Posterior vena cava (tissue), 2 donors: ENCODE data around the gene NUP205. TPM values are rescaled to one million over a fixed set of nuclear protein-coding genes. Genes with fewer than 3 reads are reported as not detected.

Experiments used
- DNase-seq: peaks from one replicate; pipeline ENCODE4 v3.0.0-alpha.2; 2020; ENCODE audit warnings: low spot score
- intact Hi-C, 2 donors: fragments of 100-400 bp; cut with DNase I; formaldehyde crosslinking; loops; one replicate each; pipeline versions ENCODE4 v1.14.1 to v1.14.2; 2022 to 2023
- total RNA-seq, 2 donors: library from RNA; stranded (reverse); fragmentation: NEBNext Ultra II Directional; extraction: Animal tissue kit (Norgen Biotek cat#: 25700); gene quantifications; one replicate each; pipeline ENCODE4 v1.2.1, GENCODE V29; 2021
- donor health status: DM: yes; HTN: yes; CAD: no.
- donor health status: DM: yes; HTN: yes; CAD: no.

Gene NUP205
- total RNA-seq, 2 donors from 2014 or later = 42.1 to 51.6 TPM

DNA sequence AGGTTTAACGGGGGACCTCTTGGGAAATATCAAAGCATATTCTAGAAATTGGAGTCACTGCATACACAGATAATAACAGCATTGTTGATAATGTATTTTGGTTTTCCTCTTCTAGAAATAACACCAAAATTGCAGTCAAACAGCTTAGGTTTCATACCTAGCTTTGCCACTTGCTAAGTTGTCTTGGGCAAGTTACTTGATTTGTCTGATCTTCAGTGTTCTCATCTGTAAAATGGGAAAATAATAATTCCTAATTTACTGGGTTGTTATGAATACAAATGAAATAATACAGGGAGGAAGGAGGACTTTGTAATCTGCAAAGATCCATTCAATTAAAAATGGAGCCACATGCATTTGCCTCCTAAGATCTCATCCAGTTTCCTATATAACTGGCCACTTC lies 20.3 kb upstream of the NUP205 start:
- no peak for DNase-seq
- intact Hi-C loops = no loop called here

DNA sequence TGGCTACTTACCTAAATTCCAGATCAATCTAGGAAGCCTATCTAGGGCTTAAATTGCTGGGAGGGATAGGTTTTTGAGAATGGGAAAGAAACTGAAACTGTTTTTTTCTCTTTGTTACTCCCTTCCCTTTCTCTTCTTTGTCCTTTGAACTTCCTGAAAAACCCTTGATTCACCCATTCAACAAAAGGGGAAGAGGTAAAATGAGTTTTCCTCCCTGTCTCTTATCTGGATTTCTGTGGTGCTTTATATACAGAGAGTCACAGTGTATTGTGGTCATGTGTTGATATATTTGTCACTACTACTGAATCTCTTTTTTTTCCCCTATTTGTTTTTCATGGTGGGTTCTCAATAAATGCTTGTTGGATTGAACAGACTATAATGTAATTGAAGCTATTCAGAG lies 19.8 kb upstream of the NUP205 start:
- intact Hi-C loops = no loop called here
- DNase-seq = no peak

DNA sequence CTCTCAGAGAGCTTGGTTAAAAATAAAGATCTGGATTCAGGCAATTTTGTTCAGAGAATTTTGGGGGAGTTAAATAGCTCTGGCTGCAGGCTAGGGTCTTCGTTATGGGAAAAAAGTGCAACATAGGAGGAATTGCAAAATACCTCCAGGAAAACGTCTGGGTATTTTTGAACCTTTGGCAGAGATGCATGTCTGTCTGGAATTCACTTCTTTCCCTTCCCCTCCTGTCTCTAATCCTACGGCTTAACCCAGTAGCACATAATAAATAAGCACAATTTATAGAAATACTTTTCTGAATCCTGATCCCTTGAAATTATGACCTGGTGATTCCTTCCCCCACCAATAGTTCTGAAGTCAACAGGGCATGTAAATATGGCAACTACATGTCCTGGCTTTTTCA lies 19.3 kb upstream of the NUP205 start:
- DNase-seq = no peak
- intact Hi-C loops = no loop called here

DNA sequence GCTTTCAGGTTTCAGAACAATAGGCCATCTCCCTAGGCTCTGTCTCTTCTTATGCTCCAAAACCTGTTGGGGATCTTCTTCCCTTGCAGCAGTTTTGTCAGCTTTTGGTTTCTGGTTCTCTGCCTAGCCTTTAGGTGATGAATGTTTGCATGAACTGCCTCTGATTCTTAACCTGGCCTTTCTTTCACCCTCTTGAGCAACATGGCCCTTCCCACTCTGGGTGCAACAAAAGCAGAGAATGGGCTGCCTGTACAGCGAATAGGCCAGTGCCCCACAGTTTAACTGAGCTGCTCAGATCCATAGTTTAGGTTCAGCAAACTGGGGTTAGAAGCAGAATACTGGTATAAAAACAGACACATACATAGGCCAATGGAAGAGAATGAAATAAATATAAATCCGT lies 18.1 kb upstream of the NUP205 start:
- intact Hi-C loops = no loop called here
- no peak for DNase-seq

DNA sequence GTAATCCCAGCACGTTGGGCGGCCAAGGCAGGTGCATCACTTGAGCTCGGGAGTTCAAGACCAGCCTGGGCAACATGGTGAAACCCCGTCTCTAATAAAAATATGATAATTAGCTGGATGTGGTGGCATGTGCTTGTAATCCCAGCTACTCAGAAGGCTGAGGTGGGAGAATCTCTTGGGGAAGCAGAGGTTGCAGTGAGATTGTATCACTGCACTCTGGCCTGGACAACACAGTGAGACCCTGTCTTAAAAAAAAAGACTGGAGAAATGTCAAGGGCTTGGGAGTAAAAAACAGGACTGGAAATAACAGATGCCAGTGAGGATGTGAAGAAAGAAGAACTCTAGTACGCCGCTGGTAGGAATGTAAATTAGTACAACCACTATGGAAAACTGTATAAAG lies 16.7 kb upstream of the NUP205 start:
- DNase-seq = no peak
- intact Hi-C loops = no loop called here

DNA sequence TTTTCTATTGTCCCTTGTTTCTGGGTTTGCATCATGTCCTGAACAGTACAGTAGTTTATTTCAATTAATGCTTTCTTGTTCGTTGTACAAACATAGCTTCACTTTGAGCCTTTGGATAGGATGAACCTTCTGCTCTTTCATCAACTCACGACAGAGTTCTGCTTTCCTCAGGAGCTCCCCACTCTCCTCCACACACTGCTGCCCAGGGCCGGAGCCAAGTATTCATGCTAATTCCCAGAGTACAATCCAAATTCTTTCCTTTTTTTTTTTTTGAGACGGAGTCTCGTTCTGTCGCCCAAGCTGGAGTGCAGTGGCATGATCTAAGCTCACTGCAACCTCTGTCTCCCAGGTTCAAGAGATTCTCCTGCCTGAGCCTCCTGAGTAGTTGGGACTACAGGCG lies 7.5 kb upstream of the NUP205 start:
- DNase-seq = no peak
- intact Hi-C loops = loop anchor here in 1 of 2 donors (10.0 kb wide), 1 partner anchor 265 kb away; no protein-coding TSS in a partner anchor

DNA sequence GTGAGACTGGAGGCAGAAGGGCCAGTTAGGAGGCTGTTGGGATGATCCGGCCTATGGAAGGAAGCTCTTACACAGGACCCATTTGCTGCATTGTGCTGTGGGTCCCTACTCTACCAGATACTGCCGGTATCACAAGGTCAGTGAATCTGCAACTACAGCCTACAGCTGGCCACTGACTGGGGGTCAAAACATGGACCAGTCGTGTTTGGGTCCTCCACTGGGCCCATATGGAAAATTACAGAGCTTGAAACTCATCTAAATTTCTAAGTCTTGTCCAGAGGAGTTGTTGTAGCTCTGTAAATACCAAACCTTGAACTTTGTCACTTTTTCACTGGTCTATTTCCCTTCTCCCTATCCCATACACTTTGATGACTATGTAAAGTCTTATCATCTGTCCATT lies 5.6 kb upstream of the NUP205 start:
- intact Hi-C loops = loop anchor here in 1 of 2 donors (10.0 kb wide), 1 partner anchor 267 kb away; no protein-coding TSS in a partner anchor
- no peak for DNase-seq

DNA sequence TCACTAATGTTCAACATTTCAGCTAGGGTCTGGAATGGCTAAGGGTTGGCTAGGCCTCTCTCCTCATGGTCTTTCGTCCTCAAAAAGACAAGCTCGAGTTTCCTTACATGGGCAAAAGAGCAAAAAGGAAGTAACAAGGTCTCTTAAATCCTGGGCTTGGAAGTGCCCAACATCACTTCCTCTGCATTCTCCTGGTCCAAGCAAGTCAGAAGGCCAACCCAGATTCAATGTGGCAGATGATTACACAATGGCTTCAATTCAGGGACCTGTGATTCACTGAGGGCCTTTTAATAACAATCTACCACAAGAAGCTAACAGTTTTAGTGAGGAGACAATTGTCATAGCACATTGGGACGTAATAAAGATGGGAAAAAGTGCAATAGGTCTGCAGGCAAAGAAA lies 4.4 kb upstream of the NUP205 start:
- intact Hi-C loops = loop anchor here in 1 of 2 donors (10.0 kb wide), 1 partner anchor 269 kb away; no protein-coding TSS in a partner anchor
- DNase-seq = no peak

DNA sequence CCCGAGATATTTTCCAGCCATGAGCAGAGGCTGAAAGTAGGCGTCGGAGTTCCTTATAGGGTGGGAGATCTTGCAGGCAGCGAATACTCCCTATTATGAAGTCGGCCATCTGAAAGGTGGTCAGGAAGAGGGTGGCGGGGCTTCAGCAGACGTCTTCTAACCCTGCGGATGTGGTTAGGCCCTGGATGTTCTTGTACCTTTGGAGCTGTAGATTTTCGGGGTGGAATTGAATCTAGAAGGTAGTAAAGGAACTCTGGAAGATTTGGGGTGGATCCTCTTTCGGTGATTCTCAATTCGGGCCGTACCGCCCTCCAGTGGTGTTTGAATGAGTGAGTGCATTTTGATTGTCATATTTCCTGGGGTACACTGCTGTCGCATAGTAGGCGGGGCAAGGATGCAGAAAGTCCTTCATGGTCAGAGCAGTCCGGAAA lies 635 bp downstream of the NUP205 start:
- no peak for DNase-seq
- intact Hi-C loops = loop anchor here (5.0 to 10.0 kb wide), 2 partner anchors 274 to 276 kb away; no protein-coding TSS in a partner anchor

DNA sequence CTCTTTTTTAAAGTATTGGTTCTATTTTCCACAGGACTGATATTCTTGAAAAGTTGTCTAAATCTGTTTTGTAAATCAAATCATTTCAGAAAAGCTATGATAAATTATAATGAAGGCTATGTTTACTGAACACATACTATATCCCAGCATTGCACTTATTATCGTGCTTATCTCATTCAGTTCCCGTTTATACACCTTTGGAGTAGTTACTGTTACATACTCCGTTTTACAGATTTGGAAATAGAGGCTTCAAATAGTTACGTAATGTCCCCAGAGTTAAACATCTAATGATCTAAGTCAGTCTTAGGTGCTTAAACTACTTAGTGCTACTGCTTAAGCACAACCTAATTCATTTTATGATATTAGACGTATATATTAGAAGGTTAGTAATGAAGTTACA lies 1.2 kb downstream of the NUP205 start:
- DNase-seq = no peak
- intact Hi-C loops = loop anchor here (5.0 to 10.0 kb wide), 2 partner anchors 274 to 277 kb away; no protein-coding TSS in a partner anchor

DNA sequence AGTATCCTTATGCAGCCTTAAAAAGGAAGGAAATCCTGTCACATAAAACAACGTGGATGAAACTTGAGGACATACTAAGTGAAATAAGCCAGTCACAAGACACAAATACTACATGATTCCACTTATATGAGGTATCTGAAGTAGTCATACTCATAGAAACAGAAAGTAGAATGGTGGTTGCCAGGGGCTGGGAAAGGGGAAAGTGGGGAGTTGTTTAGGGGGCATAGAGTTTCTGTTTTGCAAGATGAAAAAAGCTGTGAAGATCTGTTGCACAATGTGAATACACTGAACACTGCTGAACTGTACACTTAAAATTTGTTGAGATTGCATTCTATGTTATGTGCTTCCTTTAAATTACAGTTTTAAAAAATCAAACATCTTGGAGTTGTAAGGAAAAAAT lies 2.9 kb downstream of the NUP205 start:
- intact Hi-C loops = no loop called here
- no peak for DNase-seq

DNA sequence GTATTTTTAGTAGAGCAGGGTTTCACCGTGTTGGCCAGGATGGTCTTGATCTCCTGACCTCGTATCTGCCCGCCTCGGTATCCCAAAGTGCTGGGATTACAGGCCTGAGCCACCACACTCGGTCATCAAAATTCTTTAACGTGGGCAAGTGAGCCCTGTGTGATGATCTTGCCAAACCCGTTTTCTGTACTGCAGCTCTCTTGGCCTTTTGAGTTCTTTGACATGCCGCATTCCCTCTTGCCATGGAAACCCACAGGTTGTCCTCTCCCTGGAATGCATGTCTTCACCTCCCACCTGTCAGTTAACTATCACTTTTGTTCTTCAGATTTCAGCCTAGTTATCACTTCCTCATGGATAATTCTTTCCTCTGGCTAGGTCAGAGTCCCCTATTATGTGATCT lies 5.0 kb downstream of the NUP205 start:
- DNase-seq = no peak
- intact Hi-C loops = no loop called here

DNA sequence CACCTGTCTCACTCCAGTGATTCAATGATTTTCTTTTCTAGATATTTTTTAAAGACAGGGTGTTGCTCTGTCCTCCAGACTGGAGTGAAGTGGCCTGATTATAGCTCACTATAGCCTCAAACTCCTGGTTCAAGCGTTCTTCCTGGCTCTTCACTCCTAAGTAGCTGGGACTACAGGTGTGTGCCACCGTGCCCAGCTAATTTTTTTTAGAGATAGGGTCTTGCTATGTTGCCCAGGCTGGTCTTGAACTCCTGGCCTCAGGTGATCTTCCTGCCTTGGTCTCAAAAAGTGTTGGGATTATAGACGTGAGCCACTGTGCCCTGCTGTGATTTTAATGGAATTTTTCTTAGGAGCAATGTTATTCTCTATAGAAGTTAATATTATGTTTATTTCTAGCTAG lies 14.1 kb downstream of the NUP205 start:
- intact Hi-C loops = no loop called here
- no peak for DNase-seq

DNA sequence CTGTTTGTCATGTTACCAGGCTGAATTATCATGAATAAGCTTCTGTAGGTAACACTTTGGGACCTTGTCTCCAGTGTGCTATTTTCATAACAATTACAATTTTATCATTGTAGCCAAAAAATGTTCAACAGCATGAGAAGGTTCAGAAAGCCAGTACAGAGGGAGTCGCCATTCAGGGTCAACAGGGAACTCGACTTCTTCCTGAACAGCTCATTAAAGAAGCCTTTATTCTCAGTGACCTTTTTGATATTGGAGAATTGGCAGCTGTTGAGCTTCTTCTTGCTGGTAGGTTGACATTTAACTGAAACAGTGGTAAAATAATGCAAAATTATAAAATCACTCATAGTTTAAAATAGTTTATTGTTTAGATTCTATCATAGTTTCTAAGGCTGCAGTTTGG lies 15.8 kb downstream of the NUP205 start:
- intact Hi-C loops = no loop called here
- no peak for DNase-seq

DNA sequence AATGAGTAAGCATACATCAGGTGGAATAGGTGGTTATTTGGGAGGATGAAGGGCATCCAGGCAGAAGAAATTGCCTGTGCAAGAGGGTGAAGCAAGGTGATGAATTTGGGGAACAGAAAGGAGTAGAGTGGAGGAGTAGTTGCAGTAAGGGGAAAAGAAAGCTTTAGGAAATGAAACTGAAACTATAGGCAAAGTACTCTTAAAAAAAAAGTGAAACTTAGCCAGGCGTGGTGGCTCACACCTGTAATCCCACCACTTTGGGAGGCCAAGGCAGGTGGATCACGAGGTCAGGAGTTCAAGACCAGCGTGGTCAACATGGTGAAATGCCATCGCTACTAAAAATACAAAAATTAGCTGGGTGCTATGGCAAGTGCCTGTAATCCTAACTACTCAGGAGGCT lies 17.6 kb downstream of the NUP205 start:
- intact Hi-C loops = no loop called here
- no peak for DNase-seq

DNA sequence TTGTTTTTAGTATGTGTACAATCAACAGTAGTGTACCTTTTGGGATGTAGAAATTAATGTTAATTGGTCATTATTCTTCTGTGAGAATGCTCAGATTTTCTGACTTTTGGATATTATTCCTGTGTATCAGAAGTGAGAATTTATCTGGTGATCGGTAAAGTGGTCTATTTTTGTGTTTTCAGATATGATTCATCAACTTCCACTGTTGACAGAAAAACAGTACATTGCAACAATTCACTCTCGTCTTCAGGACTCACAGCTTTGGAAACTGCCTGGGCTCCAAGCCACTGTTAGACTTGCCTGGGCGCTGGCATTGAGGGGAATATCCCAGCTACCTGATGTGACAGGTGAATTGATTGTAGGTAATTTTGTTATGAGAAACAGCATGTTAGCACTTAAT lies 20.9 kb downstream of the NUP205 start:
- intact Hi-C loops = no loop called here
- DNase-seq = no peak

DNA sequence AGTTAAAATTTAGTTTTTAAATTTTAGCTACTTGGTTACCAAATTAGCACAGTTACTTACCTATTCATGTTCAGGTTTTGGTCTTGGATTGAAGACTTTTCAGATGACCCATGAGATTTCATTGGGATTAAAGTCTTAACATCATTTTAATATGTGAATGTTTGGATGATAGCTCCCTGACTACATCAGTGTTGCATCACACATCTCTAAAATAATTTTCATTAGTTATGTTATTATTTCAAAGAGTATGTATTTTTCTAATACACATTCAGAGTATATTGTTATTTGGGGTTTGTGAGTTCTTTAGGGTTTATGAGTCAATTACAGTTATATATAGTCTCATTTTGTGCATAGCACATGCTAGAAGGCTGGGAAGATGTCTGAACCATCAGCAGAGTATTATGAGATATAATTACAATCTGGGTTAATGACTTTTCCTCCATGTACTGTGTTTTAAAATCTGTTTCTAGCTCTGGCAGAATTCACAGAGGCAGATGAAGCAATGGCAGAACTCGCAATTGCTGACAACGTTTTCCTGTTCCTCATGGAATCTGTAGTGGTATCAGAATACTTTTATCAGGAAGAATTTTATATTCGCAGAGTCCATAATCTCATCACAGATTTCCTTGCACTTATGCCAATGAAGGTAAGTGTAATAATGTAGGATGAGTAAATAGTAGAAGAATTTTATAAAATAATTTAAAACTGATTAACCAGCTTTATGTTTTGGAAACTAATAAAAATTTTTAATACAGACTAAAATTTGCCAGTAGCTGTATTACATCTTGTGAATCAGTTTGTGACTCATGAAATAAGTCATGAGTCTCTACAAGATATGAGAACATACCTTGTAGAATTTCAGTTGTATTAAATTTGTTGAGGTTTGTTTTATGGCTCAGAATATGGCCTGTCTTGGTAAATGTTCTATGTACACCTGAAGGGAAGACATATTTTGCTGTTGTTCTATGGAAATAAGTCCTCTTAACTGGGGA lies 26.9 kb downstream of the NUP205 start:
- no peak for DNase-seq
- intact Hi-C loops = no loop called here

DNA sequence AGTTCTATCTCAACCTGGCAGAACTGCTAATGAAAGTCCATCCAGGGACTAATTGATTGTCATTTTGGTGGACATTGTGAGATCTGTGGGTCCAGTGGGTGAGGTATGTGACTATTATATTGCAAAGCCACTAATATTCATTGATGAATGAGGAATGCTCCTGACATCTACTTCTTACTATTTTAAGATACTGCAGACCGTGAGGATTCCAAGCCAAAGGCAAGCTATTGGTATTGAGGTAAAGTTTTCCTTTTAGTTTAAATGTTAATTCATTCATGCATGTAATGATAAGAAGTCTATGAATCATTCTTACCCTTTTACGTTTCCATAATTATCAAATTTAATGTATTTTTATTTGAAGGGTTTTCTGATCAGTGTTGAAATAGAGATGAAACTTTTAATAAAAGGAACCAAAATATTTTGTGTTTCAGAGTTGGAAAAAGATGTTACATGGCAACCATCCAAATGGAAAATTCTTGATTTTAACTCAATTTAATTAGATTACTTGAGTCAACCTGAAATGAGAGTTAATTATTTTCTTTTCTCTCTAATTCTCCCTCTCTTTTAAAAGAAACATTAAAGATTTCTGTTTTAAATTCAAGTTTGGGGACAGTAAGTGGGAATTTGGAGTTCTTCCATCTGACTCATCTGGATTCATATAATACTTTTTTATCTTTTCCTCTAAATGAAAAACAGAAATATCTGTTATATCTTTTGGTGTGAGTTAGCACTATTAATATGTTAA lies 39.6 kb downstream of the NUP205 start:
- intact Hi-C loops = no loop called here
- no peak for DNase-seq

DNA sequence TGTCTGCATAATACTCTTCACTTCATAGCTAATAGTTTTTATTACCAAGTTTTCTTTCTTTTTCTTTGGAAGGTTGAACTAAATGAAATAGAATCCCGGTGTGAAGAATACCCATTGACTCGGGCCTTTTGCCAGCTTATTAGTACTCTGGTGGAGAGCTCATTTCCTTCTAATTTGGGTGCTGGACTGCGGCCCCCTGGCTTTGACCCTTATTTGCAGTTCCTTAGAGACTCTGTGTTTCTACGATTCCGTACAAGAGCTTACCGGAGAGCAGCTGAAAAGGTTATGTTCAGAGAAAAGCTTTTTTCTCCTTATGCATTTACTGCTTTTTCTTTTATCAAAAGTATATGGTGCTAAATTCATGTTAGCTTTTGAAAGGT lies 40.2 kb downstream of the NUP205 start:
- DNase-seq = no peak
- intact Hi-C loops = no loop called here

DNA sequence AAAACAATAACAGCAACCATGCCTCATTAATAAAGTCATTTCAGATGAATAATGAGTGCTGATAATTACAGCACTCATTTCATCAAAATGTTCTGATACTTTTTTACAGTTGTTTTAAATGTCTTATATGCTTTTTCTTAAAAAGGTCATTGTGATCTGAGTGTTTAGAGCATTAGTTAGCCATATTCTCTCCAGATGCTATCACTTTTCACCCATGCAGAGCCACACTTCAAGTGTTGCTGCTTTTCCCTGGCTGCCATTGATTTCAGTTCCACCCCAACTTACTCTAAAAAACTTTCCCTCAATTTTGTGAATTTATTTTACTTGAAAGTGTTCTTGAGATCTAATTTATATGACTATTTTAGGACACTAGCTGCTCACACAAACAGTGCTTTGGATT lies 41.8 kb downstream of the NUP205 start:
- intact Hi-C loops = no loop called here
- DNase-seq = no peak
